Testis (tissue), 2 donors: ENCODE data around the gene KCTD1.

ENCODE experiments used
- CTCF ChIP-seq, 3 experiments: fragments of 450-650 bp in 2 of 3; fragments of 200-600 bp in 1 of 3; sonication (generic) in 1 of 3; IDR thresholded peaks; one replicate each; pipeline ENCODE4 v1.5.1; 2016 to 2019; ENCODE audit warnings: antibody characterized with exemption in 3 of 3, mild to moderate bottlenecking in 2 of 3, moderate library complexity in 1 of 3
- POLR2A ChIP-seq: fragments of 450-650 bp; IDR thresholded peaks from one replicate; pipeline ENCODE4 v1.6.1; 2017; ENCODE audit warnings: antibody characterized with exemption, mild to moderate bottlenecking, moderate library complexity

DNA sequence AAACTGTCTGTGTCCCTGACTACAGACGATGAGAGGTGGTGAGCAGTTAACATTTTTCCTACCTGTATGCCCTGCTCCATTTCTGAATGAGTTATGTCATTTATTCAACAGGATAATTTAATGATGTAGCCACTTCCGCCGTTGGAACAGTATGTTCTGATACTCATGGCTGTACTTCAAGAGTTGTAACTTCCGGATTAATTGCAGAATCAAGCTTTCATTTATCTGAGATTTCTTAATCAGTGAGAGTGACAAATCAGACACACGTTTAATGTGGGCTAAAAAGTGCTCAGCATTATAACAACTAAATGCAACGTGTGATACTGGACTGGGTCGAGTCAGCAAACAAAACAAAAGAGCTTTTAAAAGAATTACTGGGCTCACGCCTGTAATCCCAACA, 107.7 kb downstream of the KCTD1 start:
- no peak for TF ChIP-seq CTCF (IDR thresholded peaks at IDR 0.05)
- no peak for TF ChIP-seq POLR2A
